HG03342 (cell line): ENCODE data around the gene CPNE5.
"Not testable (repeated sequence)": the region's sequence is repeated elsewhere in the genome, so short reads cannot be mapped to it uniquely, and the experiment has no call there.

Experiments
- ATAC-seq: cut with Tn5 transposase; IDR thresholded peaks from one replicate; pipeline ENCODE4 v1.9.1; 2021; ENCODE audit warnings: mild to moderate bottlenecking, moderate library complexity; ENCODE audit not compliant: unreplicated experiment

CPNE5 gene

DNA sequence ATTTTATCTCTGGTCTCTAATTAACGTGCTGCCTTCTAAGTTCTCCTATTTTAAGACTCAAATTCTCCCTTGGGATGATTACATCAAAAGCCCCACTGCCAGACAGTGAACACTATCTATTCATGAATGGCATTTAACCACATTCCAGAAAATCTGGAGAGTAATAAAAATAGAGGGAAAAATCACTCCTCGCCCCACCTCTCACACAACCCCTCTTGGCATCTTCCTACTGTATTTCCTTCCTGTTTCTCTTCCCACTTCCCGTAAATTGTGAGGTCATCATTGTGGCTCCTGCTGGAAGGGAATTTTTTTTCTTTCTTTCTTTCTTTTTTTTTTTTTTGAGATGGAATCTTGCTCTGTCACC is 110.1 kb downstream of the CPNE5 start:
- ATAC-seq, result no peak

DNA sequence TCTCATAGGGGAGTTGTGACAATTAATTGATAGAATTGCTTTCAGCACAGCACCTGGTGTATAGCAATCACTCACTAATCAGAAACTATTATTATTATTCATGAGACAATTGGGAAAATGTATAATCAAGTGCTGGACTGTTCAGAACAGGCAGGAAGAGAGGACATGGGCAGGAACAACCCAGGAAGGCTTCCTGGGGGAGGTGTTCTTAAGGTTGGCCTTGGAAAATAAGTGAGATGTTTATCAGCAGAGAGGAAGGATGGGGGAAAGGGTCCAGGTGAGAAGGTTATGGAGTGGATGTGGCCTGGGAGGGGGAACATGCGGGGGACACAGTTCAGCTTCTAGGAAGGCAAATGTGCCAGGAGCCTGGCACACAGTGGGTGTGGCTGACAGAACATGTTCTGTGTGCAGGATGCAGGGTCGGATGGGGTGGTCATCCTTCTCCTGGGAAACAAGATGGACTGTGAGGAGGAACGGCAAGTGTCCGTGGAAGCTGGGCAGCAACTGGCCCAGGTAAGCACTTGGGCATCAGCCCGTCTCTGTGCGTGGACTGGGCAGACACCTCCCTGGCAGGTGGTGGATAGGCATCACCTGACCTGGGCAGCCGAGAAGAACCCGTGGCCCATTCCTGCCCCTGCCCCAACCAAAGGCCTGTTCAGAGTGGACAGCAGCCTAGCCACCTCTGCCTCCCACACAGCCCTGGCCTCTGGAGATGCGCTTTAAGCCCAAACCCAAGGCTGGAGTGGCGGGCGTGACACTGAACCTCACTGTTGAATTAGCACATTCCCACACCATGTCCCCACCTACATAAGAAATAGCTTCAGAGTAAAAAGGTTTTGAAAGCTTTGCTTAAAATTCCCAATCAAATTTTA is 110.7 kb downstream of the CPNE5 start:
- ATAC-seq, result no peak

DNA sequence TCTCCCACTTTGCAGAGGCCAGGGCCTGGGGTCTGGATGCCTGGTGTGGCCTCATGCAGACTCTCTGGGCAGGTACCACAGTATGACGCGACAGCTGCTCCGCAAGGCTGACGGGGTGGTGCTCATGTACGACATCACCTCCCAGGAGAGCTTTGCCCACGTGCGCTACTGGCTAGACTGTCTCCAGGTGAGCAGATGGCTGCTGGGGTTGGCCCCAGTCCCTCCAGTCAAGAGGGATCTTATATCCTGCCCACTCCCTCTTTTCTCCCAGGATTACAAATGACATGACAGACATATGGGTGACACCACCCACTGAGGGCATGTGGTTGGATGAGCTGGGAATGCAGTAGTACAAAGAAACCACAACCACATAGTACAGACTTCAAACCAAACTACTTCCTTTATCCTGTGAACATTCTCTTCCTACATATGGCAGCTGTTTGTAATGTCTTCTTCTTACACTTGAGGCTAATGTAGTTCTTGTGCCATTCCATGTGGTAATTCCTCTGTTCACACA is 111.7 kb downstream of the CPNE5 start:
- ATAC-seq, result no peak

DNA sequence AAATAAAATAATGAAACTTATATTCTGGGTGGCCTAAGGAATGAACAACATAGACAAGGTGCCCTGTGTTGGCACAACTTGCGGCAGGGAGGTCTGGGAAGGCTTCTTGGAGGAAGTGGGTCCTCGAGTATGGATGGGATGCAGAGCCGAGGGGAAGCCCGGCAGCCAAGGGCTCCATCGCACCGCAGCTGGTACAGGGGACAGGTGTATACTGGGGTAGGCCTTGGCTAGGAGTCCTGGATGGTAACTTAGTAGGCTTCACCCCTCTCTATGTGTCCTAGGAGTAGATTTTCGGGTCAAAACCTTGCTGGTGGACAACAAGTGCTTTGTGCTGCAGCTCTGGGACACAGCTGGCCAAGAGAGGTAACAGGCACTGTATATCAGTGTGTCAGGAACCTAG is 113.7 kb downstream of the CPNE5 start:
- ATAC-seq, result no peak

DNA sequence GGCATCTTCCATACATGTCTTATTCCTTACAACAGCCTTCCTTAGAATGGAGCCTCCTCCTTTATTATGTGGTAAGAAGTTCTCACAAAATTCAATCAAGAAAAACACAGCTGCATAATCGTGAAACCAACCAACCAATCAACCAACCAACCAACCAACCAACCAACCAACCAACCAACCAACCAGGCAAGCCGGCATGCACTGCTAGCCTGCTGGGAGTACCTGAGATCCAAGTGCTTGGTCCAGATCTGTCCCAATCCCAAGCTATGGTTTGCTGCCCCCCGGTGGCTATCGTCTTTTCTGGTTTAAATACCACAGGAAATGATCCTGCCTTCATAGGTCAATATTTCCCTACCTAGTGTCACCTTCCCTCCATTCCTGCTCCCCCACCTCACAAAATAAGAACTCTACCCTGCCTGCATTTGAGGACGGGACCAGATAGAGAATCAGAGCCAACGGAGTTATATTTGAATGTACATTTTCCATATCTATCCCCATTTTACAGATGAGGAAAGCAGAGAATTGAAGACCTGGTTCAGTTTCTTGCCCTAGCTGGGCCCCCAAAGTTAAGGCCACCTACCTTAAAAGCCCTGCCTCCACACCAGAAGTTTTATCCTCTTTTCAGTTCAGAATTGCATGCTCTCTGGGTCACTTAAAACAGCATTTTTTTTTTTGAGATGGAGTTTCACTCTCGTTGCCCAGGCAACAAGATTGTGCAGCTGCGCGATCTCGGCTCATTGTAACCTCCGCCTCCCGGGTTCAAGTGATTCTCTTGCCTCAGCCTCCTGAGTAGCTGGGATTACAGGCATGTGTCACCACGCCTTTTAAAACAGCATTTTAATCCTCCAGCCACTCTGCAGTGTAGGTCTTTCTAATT is 114.5 kb downstream of the CPNE5 start:
- ATAC-seq, result no peak

DNA sequence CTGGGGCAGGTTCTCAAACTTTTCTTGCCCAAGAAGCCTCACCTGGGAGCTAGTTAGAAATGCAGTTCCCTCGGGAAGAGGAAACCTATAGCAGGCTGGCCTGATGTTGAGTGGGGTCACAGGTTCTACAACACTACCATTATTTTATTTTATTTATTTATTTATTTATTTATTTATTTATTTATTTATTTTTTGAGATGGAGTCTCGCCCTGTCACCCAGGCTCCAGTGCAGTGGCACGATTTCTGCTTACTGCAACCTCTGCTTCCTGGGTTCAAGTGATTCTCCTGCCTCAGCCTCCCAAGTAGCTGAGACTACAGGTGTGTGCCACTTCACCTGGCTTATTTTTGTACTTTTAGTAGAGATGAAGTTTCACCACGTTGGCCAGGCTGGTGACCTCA is 115.3 kb downstream of the CPNE5 start:
- ATAC-seq, result not testable (repeated sequence)

DNA sequence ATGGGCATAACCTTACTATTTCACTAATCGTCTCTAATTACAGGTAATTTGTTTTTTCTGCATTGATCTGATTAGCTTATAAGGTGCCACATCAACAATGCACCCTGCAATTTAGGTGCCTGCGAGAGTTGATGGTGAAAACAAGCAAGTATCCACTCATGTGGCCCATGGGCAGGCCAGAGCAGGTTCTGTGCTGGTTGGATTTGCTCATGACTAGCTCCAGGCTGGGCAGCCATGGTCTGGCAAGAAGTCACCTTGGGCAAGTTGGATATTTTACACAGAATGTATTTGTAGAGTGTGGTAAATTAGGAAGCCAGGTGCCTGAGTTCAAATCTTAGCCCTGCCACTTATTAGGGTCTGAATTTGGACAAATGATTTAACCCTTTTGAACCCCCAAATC is 116.4 kb downstream of the CPNE5 start:
- ATAC-seq, result no peak

DNA sequence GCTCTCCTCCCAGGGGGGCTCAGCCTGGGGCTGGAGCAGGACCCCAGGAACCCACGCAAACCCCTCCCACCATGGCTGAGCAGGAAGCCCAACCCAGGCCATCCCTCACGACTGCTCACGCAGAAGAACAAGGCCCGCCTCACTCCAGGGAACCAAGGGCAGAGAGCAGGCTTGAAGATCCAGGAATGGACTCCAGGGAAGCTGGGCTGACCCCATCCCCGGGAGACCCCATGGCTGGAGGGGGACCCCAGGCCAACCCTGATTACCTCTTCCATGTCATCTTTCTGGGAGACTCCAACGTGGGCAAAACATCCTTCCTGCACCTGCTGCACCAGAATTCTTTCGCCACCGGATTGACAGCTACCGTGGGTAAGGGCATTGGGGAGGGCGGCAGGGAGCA is 116.9 kb downstream of the CPNE5 start:
- no peak for ATAC-seq

DNA sequence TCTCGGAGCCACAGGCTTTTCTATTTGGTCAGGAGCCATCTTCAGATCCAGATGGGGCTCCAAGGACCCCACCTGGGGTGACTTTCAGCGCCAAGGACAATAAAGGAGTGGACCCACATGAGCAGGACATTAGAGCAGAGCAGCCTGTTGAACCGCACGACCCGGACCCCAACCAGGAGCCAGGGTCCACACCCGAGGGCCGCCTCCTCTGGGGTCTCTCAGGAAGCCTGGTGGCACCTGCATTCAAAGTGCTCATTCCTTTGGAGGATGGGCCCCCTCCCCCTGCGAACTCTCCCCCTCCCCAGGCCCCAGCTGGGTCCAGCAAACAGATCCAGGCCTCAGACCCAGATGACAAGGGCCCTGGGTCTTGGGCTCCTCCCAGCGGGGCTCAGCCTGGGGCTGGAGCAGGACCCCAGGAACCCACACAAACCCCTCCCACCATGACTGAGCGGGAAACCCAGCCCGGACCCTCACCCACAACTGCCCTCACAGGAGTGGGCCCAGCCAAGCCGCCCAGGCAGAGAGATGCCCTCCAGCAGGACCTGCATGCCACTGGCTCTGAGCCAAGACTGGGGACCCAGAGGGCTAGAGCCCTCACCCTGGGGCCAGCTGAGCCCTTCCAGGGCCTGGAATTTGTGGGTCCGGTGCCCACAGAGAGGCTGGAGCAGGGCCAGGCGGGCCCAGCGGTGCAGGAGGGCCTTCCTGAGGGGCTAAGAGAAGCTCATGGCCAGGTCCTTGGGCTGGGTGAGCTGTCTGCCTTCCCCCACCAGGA is 117.7 kb downstream of the CPNE5 start:
- no peak for ATAC-seq

DNA sequence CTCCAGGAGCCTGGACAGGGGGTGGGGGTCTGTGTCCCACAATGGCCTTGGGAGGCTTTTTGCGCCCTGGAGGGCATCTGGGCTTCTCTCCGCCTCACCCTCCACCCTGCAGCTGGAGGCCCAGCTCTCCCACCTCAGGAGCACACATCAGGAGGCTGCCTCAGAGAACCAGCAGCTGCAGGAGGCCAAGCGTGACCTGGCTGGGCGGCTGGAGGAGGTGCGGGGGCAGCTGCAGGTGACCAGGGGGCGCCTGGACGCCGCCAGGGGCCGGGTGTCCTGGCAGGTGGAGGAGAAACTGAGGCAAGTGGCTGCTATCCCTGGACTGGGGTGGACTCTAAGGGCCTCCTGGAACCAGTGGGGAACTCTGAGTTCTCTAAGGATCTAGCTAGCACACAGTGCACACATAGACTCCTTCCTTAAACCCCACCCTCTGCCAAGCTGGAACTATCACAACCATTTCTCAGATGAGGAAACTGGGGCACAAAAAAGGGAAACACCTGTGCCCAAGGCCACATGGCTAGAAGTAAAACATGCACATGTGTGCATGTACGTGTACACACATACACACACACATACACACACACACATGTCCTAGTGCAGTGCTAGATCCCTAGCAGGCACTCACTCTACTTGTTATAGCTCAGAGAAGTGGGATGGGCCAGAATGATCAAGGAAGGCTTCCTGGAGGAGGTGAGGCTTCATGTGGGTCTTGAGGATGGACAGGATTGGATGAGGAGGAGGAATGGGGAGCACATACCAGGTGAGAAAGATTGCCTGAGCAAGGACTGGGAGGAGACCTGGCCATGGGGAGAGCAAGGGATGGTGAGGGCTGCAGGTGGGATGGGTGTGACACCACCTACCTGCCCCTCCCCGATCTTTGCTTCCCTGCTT is 118.7 kb downstream of the CPNE5 start:
- no peak for ATAC-seq

DNA sequence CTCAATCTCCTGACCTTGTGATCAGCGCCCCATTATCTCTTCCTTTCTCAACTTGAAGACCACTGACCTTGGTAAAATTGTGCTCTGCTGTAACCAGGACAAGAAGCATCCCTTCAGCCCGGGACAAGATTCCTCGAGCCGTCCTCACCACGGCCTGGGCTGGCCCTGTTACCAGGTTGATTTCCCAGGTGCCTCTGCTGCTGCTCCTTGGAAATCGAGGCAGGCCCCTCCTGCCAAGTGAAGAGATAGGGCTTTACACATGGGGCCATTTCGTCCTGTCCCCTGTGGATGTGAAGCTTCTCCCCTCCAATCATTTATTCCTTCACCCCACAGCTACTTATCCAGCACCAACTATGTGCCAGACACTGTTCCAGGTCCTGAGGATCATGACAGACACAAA is 120.1 kb downstream of the CPNE5 start:
- no peak for ATAC-seq

DNA sequence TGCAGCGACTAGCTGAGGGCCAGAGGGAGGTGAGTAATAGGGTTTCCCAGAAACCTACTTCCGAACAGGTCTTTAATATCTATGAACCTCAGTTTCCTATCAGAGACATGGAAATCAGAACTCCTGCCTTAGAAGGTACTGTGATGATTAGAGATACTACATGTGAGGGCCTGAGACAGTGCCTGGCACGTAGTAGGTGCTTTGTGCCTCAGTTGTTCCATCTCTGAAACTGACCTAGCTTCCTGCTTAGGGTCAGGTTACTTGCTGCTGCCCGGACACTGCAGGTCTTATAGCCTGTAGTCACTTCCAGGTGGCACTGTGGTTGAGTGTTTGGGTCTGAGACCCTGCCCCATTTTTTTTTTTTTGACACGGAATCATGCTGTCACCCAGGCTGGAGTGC is 120.7 kb downstream of the CPNE5 start:
- ATAC-seq, result no peak

DNA sequence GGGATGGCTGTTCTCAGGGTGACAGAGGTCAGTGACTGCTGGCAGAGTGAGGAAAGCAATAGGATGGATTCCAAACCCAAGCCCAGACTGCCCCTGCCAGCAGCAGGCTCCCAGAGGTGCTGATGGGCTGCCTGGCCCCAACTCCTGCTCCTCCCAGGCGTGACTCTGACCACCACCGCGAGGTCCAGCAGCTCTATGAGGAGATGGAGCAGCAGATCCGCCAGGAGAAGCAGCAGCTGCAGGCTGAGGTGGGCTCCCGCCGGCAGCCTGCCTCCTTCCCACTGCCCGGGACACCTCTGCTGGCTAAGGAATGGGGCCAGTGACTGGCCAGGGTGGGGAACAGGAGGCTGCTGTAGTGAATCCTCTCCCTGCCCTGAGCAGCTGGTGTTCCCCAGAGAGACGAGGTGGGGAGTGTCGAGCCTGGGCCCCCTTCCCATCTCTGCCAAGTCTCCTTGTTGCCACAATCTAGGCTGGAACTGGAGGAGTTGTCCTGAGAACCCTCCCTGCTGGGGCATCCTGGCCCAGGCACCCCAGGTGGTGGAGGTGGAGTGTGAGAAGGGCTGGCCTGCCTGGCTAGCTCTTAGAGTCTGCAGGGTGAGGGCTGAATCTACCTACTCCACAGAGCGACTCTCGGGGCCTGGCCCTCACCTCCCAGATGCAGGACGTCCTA is 121.2 kb downstream of the CPNE5 start:
- ATAC-seq, result no peak

DNA sequence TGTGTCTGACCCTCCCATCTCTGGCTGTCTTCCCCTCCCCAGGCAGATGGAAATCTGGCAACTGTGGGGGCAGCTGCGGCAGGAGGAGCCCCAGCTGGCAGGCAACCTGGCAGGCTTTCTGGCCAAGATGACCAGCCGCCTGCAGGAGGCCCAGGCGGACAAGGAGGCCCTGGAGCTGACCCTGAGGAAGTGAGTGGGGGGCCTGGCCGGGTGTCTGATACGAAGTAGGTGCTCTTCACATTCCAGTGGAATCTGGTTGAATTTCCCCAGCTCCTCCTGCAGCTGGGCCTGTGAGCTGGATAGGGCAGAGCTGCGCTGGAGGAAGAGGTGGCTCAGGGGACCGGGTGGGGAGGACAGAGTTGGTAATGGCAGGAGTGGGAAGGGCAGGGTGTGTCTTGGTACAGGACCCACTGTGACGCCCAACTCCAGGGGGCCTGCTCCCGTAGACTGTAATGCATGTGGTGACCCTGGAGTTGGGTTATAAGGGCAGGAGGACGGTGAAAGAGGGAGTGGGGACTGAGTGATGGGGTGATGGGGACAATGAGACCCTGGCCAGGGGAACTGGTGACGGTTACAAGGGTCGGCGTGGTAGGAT is 121.9 kb downstream of the CPNE5 start:
- no peak for ATAC-seq

DNA sequence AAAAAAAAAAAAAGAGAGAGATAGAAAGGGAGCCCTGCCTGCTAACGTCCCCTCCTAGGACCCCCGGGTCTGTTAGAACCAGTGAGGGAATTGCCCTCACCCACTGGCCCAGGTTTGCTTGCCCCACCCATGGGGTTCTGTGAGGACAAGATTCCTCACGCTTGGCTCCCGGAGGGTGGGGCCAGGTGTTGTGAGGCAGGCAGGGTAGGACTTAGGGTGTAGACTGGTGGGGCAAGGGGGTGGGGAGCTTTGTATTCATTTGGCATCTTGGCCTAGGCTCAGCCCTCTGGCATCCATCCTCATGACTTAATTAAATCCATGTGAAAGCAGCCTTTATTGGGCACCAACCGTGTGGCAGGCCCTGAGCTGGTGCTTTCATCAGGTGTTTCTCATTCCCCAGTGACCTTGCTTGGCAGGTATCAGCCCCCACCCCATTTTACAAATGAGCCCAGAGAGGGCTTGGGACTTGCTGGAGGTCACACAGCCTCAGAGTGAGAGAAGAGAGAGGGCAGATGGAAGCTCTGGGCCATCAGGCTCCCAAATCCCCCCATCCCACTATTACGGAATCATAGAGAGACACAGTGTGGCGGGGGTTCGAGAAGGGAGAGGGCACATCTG is 122.7 kb downstream of the CPNE5 start:
- ATAC-seq, result no peak

DNA sequence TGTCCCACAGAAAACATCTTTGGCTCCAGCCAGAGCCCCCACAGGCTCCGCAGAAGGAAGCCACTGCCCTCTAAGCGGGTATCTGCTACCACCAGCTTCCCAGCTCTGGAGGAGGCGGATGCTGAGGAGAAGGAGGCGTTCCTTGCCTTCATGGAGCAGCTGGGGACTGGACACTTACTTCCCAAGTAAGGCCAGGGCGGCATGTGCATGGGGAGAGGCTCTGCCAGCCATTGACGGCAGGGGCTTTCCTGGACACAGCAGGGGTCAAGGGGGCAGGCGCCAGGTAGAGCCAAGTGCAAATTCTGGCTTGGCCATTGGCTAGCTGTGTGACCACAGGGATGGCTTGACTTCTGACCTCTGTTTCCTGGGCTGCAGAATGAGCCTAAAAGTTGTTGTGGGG is 123.8 kb downstream of the CPNE5 start:
- ATAC-seq, result no peak

DNA sequence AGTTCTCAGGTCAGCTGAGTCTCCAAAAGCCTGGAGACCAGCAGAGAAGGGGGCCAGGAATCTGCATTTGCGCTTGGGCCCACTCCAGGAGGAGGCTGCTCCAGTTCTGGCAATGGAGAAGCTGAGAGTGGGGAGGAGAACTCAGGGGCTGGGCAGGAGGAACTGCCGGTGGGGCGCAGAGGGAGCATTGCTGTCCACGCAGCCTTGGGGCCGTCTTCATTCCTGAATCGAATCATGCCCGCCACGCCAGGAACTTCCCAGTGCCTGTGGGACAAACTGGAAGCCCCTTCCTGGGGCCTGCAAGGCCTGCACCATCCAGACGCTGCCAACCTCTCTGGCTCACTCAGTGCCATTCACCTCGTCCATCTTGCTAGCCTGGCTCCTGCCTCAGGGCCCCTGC is 124.7 kb downstream of the CPNE5 start:
- ATAC-seq, result no peak

DNA sequence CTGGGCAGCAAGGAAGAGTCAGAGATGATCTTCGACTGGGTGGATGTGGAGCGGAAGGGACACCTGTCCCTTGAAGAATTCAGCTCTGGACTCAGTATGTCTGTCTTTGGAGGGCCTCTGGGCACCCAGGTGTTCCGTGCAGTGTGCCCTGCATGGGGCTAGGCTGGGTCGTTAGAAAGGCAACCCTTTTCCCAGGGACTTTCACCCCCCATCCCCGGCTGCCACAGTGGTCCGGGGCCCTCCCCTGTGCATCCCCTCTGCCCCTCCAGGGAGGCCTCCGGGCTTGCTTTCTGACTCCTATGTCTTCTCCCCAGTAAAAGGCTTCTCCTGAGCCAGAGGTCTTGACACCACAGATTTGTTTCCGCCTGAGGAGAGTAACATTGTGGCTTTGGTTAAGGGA is 125.4 kb downstream of the CPNE5 start:
- ATAC-seq, result no peak

DNA sequence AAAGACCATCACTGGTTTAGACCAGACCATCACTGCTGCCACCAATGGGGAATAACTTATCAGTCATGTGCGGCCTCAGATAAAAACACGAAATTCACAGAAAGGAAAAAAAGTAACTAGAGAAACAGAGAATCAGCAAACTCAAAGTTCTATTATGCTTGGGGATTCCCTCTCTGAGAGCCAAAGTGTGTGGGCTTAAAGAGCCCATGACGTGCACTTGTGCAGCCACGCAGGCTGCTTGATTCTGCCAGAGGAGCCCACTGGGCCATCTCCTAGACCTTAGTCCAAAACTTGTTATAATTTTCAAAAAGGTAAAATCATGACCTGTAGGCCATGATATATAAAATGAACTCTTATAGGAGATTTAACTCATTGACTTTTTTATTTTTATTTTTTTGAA is 126.4 kb downstream of the CPNE5 start:
- no peak for ATAC-seq
